Progenitor cell of endocrine pancreas (in vitro differentiated cells): ENCODE data around the gene LRBA. TPM values are rescaled to one million over a fixed set of nuclear protein-coding genes. Genes with fewer than 3 reads are reported as not detected.

ENCODE experiments used
- DNase-seq: peaks from one replicate; pipeline ENCODE4 v3.0.0; 2021; ENCODE audit warnings: low spot score; ENCODE audit not compliant: unreplicated experiment
- H3K27ac Mint-ChIP-seq: 2 replicates; pipeline ENCODE4 v1.8.0; 2021; ENCODE audit warnings: mild to moderate bottlenecking, moderate library complexity, mixed read lengths
- H3K27me3 Mint-ChIP-seq: 2 replicates; pipeline ENCODE4 v1.8.0; 2021; ENCODE audit warnings: mixed read lengths
- H3K36me3 Mint-ChIP-seq: 2 replicates; pipeline ENCODE4 v1.8.0; 2022; ENCODE audit warnings: mixed read lengths; ENCODE audit not compliant: insufficient read depth
- H3K4me1 Mint-ChIP-seq: 2 replicates; pipeline ENCODE4 v1.8.0; 2021; ENCODE audit warnings: low read depth, mixed read lengths
- H3K4me3 Mint-ChIP-seq: 2 replicates; pipeline ENCODE4 v1.8.0; 2021; ENCODE audit warnings: low read depth, mild to moderate bottlenecking, moderate library complexity, mixed read lengths
- H3K9me3 Mint-ChIP-seq: 2 replicates; pipeline ENCODE4 v1.8.0; 2021; ENCODE audit warnings: low read depth, mixed read lengths
- total RNA-seq: library from RNA; stranded (reverse); gene quantifications from 2 replicates; pipeline ENCODE4 v1.2.1, GENCODE V29; 2021
- TF ChIP-seq, protein P1 (sequence below): fragments of 200-600 bp; sonication (generic); IDR thresholded peaks from one replicate; pipeline ENCODE4 v1.5.0; 2021; ENCODE audit warnings: antibody characterized with exemption, mild to moderate bottlenecking; ENCODE audit not compliant: unreplicated experiment

Gene LRBA
- total RNA-seq, 1 donor from 2014 or later: 95.2 TPM

DNA sequence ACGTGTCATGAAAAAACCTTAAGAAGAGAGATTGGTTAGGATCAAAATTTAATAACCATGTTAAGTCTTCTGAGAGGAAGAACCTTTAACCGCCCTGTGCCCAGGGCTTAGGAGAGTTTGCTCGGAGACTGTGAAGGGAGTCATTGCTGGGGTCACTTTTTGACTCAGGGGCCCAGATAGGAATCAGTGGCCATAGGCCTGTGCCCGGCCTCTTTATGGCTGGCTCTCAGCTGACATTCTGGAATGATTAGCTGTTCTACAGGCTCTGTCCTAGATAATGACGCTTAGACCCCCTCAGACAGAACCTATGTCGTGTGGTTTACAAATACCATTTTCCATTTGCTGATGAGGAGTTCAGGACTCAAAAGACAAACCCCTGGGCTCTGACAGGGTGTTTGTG lies 762.8 kb downstream of the LRBA start:
- Mint-ChIP-seq H3K9me3 (peaks cover 3% of the 10 kb centered on the region), H3K27me3 (no peaks in the 10 kb centered on the region), H3K36me3 (peaks cover 6% of the 10 kb centered on the region), H3K4me1 (peaks cover 14% of the 10 kb centered on the region), H3K27ac (peak overlapping the region; percentile 76), H3K4me3 (no peak overlapping the region)
- DNase-seq: no peak
- TF ChIP-seq, protein P1, sequence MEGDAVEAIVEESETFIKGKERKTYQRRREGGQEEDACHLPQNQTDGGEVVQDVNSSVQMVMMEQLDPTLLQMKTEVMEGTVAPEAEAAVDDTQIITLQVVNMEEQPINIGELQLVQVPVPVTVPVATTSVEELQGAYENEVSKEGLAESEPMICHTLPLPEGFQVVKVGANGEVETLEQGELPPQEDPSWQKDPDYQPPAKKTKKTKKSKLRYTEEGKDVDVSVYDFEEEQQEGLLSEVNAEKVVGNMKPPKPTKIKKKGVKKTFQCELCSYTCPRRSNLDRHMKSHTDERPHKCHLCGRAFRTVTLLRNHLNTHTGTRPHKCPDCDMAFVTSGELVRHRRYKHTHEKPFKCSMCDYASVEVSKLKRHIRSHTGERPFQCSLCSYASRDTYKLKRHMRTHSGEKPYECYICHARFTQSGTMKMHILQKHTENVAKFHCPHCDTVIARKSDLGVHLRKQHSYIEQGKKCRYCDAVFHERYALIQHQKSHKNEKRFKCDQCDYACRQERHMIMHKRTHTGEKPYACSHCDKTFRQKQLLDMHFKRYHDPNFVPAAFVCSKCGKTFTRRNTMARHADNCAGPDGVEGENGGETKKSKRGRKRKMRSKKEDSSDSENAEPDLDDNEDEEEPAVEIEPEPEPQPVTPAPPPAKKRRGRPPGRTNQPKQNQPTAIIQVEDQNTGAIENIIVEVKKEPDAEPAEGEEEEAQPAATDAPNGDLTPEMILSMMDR: no peak

DNA sequence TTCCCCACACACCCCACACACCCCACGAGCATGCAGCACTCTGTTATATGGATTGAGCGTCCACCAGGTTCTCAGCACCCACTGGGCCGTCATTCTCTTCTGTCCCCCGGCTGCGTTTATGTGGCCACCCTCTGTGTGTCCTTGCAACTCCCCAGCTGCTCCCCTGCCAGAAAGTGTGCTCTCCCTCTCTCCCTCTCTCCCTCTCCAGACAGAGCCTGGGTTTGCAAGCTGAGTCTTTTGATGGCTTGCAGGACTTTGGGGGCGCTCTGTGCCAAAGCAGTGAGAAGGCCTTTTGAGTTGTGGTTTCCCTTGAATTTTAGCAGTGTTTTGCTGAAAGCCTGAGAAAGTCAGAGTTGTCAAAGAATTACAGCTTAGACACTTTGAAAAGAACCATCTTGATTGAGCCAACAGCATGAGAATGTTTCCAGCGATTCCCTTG lies 763.3 kb downstream of the LRBA start:
- peaks cover 3% of the 10 kb centered on the region for H3K9me3 Mint-ChIP-seq
- no peak overlapping the region for H3K4me3 Mint-ChIP-seq
- H3K27me3 Mint-ChIP-seq: no peaks in the 10 kb centered on the region
- H3K4me1 Mint-ChIP-seq: peaks cover 13% of the 10 kb centered on the region
- H3K27ac Mint-ChIP-seq: peak overlapping the region; percentile 76
- TF ChIP-seq, protein P1: no peak
- H3K36me3 Mint-ChIP-seq: peaks cover 3% of the 10 kb centered on the region
- DNase-seq: no peak

DNA sequence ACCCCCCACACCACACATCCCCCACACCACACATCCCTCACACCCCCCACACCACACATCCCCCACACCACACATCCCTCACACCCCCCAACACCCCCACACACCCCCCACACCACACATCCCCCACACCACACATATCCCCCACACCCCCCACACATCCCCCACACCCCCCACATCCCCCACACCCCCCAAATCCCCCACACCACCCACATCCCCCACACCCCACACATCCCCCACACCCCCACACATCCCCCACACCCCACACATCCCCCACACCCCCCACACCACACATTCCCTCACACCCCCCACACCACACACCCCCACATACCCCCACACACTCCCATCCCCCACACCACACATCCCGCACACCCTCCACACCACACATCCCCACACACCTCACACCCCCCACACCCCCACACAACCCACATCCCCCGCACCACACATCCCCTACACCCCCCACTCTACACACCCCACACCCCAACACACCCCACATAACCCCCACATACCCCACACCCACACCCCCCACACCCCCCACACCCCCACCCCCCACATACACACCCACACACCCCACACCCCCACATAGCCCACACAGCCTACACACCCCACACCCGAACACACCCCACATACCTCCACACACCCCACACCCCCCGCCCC lies 764.0 kb downstream of the LRBA start:
- Mint-ChIP-seq H3K27me3 (no peaks in the 10 kb centered on the region), H3K27ac (no peak overlapping the region), H3K4me1 (peaks cover 9% of the 10 kb centered on the region), H3K9me3 (peaks cover 3% of the 10 kb centered on the region), H3K36me3 (peaks cover 3% of the 10 kb centered on the region), H3K4me3 (no peak overlapping the region)
- no peak for DNase-seq
- TF ChIP-seq, protein P1: no peak

DNA sequence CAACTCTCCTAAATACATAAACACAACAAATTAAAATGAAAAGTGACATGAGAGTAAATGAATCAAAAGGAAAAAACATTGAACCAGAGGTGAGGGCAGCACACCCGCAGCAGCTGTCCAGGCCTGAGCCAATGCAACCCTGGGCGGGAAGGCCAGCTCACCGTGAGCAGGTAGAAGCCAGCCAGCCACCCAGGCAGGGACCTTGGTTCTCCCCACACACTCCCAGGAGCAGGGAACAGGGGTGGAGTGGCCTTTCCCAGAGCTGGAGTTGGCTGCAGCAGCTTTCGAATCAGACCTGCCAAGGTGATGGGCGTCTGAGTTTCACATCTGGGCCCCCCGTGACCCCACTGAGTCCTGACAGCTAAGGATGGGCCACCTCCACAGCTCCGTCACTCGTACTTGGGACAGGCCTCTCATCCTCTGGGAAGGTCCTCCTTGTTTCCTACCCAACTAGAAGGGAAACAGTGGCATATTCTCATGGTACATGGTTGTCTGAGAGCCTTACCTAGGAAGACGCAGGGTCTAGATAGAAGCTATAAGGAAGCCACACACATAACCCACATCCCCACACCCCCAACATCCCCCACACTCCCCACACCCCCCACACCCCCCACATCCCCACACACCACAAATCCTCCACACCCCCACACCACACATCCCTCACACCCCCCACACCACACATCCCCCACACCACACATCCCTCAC lies 764.6 kb downstream of the LRBA start:
- TF ChIP-seq, protein P1: no peak
- no peaks in the 10 kb centered on the region for H3K27me3 Mint-ChIP-seq
- no peak overlapping the region for H3K4me3 Mint-ChIP-seq
- peaks cover 3% of the 10 kb centered on the region for H3K9me3 Mint-ChIP-seq
- H3K36me3 Mint-ChIP-seq: peaks cover 3% of the 10 kb centered on the region
- peaks cover 6% of the 10 kb centered on the region for H3K4me1 Mint-ChIP-seq
- no peak for DNase-seq
- H3K27ac Mint-ChIP-seq: no peak overlapping the region

DNA sequence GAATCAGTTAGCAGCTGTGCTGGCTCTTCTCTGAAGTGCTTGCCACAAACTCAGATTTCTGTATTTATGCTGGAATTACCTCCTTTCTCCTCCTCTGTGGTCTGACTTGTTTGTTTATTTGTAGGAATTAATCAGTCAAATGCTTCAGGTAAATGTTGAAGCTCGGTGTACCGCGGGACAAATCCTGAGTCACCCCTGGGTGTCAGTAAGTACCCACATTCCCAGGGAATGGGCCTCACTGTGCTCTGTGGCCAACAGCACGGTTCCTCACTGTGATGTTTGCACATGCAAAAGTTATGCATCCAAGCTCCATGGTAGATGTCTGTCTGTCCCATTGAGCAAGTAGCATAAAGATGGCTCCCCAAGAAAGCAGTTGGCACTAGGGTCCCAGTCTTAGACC lies 766.9 kb downstream of the LRBA start:
- H3K9me3 Mint-ChIP-seq: no peaks in the 10 kb centered on the region
- TF ChIP-seq, protein P1: no peak
- H3K27me3 Mint-ChIP-seq: no peaks in the 10 kb centered on the region
- H3K27ac Mint-ChIP-seq: no peak overlapping the region
- no peak for DNase-seq
- H3K36me3 Mint-ChIP-seq: no peaks in the 10 kb centered on the region
- H3K4me1 Mint-ChIP-seq: peaks cover 6% of the 10 kb centered on the region
- H3K4me3 Mint-ChIP-seq: no peak overlapping the region
